HCT116 (cell line): ENCODE results near the gene GAP43. TPM values are rescaled to one million over a fixed set of nuclear protein-coding genes. Genes with fewer than 3 reads are reported as not detected.

Source experiments
- ATAC-seq: fragments of 200-7000 bp; cut with Tn5 transposase; 2 replicates; pipeline ENCODE4 v1.9.1; 2020; ENCODE audit warnings: mild to moderate bottlenecking, moderate library complexity
- BruUV-seq: library from RNA; stranded (reverse); fragments of 400-500 nt; replicated peaks from 2 replicates; lab custom pipeline; 2021; lab: Mats Ljungman, UMichigan
- CTCF ChIA-PET: fragments of 300-600 bp; sonication (Branson Sonifier 250); formaldehyde crosslinking; loops from one replicate; lab custom pipeline; 2021; ENCODE audit warnings: antibody characterized with exemption; lab: Charles Lee
- POLR2A ChIA-PET: fragments of 300-600, 350-600 bp; sonication (Branson Sonifier 250); formaldehyde crosslinking; loops from one replicate; lab custom pipeline; 2021; ENCODE audit warnings: antibody characterized with exemption; lab: Charles Lee
- RAD21 ChIA-PET, 2 experiments: fragments of 300-600 bp; sonication (Branson Sonifier 250); formaldehyde crosslinking; loops; one replicate each; lab custom pipeline; 2023; ENCODE audit warnings: low total read pairs in 2 of 2; ENCODE audit not compliant: uncharacterized antibody in 2 of 2, unreplicated experiment in 2 of 2, low non-redundant PET in 1 of 2; lab: Charles Lee
- DNase-seq: peaks from one replicate; pipeline ENCODE4 v3.0.0-alpha.2; 2010; ENCODE audit warnings: low read depth, low spot score
- H2AFZ ChIP-seq: fragments of 200-600 bp; shearing (Covaris generic), sonication (generic); 2 replicates; pipeline ENCODE4 v1.6.1; 2017; ENCODE audit warnings: low read depth, mixed run types, mixed read lengths, antibody characterized with exemption, low read length; ENCODE audit not compliant: poor library complexity, severe bottlenecking
- H3K27ac ChIP-seq: 2 replicates; pipeline ENCODE4 v1.5.1; 2012; ENCODE audit warnings: low read depth, low read length
- H3K27me3 ChIP-seq: fragments of 200-600 bp; sonication (generic); 2 replicates; pipeline ENCODE4 v1.6.1; 2016; ENCODE audit warnings: mixed run types, low read length, mixed read lengths; ENCODE audit not compliant: insufficient read depth
- H3K36me3 ChIP-seq, 2 experiments: fragments of 200-500 bp in 1 of 2; fragments of 200-600 bp in 1 of 2; sonication (Bioruptor generic) in 1 of 2; sonication (generic) in 1 of 2; 2 replicates each; pipeline versions ENCODE4 v1.5.1 to v1.6.1; 2014 to 2016; ENCODE audit warnings: low read length in 2 of 2, inconsistent platforms in 1 of 2, mixed read lengths in 1 of 2, mixed run types in 1 of 2; ENCODE audit not compliant: insufficient read depth in 2 of 2, control insufficient read depth in 1 of 2
- H3K4me1 ChIP-seq, 2 experiments: fragments of 200-600 bp in 1 of 2; sonication (generic) in 1 of 2; 2 replicates each; pipeline versions ENCODE4 v1.5.1 to v1.6.1; 2012 to 2017; ENCODE audit warnings: low read length in 2 of 2, inconsistent platforms in 1 of 2, mild to moderate bottlenecking in 1 of 2, mixed read lengths in 1 of 2, mixed run types in 1 of 2, moderate library complexity in 1 of 2; ENCODE audit not compliant: insufficient read depth in 2 of 2, control insufficient read depth in 1 of 2
- H3K4me2 ChIP-seq: fragments of 200-600 bp; sonication (generic); 2 replicates; pipeline ENCODE4 v1.6.1; 2017; ENCODE audit warnings: mixed run types, low read length, mixed read lengths
- H3K4me3 ChIP-seq, 2 experiments: fragments of 200-600 bp in 1 of 2; sonication (generic) in 1 of 2; replicated peaks in 1 of 2; 2 replicates each; pipeline ENCODE4 v1.5.1; 2011 to 2016; ENCODE audit warnings: low read length in 2 of 2, control low read depth in 1 of 2, low read depth in 1 of 2, mild to moderate bottlenecking in 1 of 2, mixed read lengths in 1 of 2, mixed run types in 1 of 2
- H3K79me2 ChIP-seq: fragments of 200-600 bp; sonication (generic); 2 replicates; pipeline ENCODE4 v1.6.1; 2017; ENCODE audit warnings: mild to moderate bottlenecking, mixed run types, low read length, moderate library complexity, mixed read lengths; ENCODE audit not compliant: insufficient read depth
- H3K9ac ChIP-seq: fragments of 200-600 bp; sonication (generic); 2 replicates; pipeline ENCODE4 v1.6.1; 2016; ENCODE audit warnings: low read length, mixed read lengths
- H3K9me2 ChIP-seq: fragments of 200-600 bp; sonication (generic), shearing (Covaris generic); 2 replicates; pipeline ENCODE4 v1.6.1; 2017; ENCODE audit warnings: mixed run types, mild to moderate bottlenecking, moderate library complexity; ENCODE audit not compliant: insufficient read depth
- H3K9me3 ChIP-seq, 2 experiments: fragments of 200-500 bp in 1 of 2; fragments of 200-600 bp in 1 of 2; sonication (Bioruptor generic) in 1 of 2; sonication (generic) in 1 of 2; 2 replicates each; pipeline ENCODE4 v1.6.1; 2014 to 2017; ENCODE audit warnings: low read length in 2 of 2, mixed read lengths in 2 of 2, inconsistent platforms in 1 of 2, low read depth in 1 of 2, mild to moderate bottlenecking in 1 of 2, mixed run types in 1 of 2, moderate library complexity in 1 of 2; ENCODE audit not compliant: control insufficient read depth in 1 of 2, insufficient read depth in 1 of 2
- H4K20me1 ChIP-seq: fragments of 200-600 bp; sonication (generic), shearing (Covaris generic); 2 replicates; pipeline ENCODE4 v1.6.1; 2017; ENCODE audit warnings: mixed run types, mild to moderate bottlenecking, moderate library complexity; ENCODE audit not compliant: insufficient read depth
- CBX3 ChIP-seq: IDR thresholded peaks from 2 replicates; pipeline ENCODE4 v1.6.1; 2012; ENCODE audit warnings: low read depth
- CEBPB ChIP-seq: IDR thresholded peaks from 2 replicates; pipeline ENCODE4 v1.6.1; 2012; ENCODE audit warnings: low read depth
- ELF1 ChIP-seq: IDR thresholded peaks from 2 replicates; pipeline ENCODE4 v1.6.1; 2012; ENCODE audit warnings: low read depth, borderline replicate concordance
- POLR2AphosphoS5 ChIP-seq: IDR thresholded peaks from 2 replicates; pipeline ENCODE4 v1.6.1; 2011; ENCODE audit warnings: mild to moderate bottlenecking, low read depth, low read length, moderate library complexity
- RAD21 ChIP-seq: IDR thresholded peaks from 2 replicates; pipeline ENCODE4 v1.6.1; 2012; ENCODE audit warnings: low read depth, mild to moderate bottlenecking
- SIN3A ChIP-seq: IDR thresholded peaks from 2 replicates; pipeline ENCODE4 v1.6.1; 2012; ENCODE audit warnings: low read depth
- SP1 ChIP-seq: IDR thresholded peaks from 2 replicates; pipeline ENCODE4 v1.6.1; 2012; ENCODE audit warnings: low read depth
- SRF ChIP-seq: IDR thresholded peaks from 2 replicates; pipeline ENCODE4 v1.6.1; 2012; ENCODE audit warnings: low read depth
- TCF7L2 ChIP-seq: IDR thresholded peaks from 2 replicates; pipeline ENCODE4 v1.7.0; 2011; ENCODE audit warnings: borderline replicate concordance, inconsistent platforms; ENCODE audit not compliant: insufficient read depth, insufficient read length; ENCODE audit errors: extremely low read depth
- ZFX ChIP-seq: fragments of 450-650 bp; IDR thresholded peaks from 2 replicates; pipeline ENCODE4 v1.6.1; 2017
- ZNF274 ChIP-seq: fragments of 200-500 bp; sonication (Bioruptor generic); IDR thresholded peaks from 2 replicates; pipeline ENCODE4 v1.6.1; 2014; ENCODE audit warnings: mild to moderate bottlenecking, low read depth, low read length, inconsistent platforms
- intact Hi-C: fragments of 100-400 bp; cut with micrococcal nuclease; formaldehyde crosslinking; loops from 2 replicates; pipeline ENCODE4 v1.10.0; 2022
- total RNA-seq: library from RNA; stranded (reverse); gene quantifications from one replicate; pipeline ENCODE4 v1.2.1, GENCODE V29; 2021; ENCODE audit not compliant: unreplicated experiment
- TF ChIP-seq, protein P1 (sequence below): IDR thresholded peaks from 2 replicates; pipeline ENCODE4 v1.6.1; 2012
- TF ChIP-seq, protein P2 (sequence below), 3 experiments: fragments of 200-600 bp in 1 of 3; sonication (generic) in 1 of 3; IDR thresholded peaks in 2 of 3; conservative IDR thresholded peaks in 1 of 3; 2 replicates each; pipeline ENCODE4 v1.5.1; 2012 to 2017; ENCODE audit warnings: low read depth in 2 of 3, low read length in 2 of 3, antibody characterized with exemption in 1 of 3, borderline replicate concordance in 1 of 3, control low read depth in 1 of 3, mild to moderate bottlenecking in 1 of 3, mixed read lengths in 1 of 3, mixed run types in 1 of 3, moderate library complexity in 1 of 3; ENCODE audit not compliant: insufficient read depth in 1 of 3

Gene GAP43
- total RNA-seq, 1 experiment from 2014 or later = not detected

DNA sequence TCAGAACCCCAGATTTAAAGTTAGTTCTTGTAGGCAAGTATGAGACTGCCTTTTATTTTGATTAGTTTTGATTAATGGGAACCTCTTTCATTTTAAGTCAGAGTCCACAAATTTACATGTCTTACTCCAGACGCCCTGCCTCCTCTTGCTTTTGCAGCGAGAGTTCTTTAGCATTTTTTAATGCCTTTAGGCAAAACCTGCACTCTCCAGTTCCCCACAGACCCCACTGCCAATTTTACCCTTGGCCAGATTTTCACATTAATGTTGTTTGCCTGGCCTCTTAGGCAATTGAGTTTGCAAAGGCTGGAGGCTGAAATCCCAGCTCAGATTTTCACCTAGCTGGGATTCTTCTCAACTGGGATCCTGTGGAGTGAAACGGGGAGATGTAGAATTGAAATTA lies 85.8 kb downstream of the GAP43 start:
- Histone ChIP-seq H3K79me2 (no peaks in the 10 kb centered on the region), H3K27me3 (no peaks in the 10 kb centered on the region), H3K4me2 (no peak overlapping the region), H4K20me1 (no peaks in the 10 kb centered on the region), H2AFZ (no peak overlapping the region), H3K4me1 (no peaks in the 10 kb centered on the region), H3K4me3 (no peak overlapping the region), H3K27ac (no peak overlapping the region), H3K9ac (no peak overlapping the region), H3K9me2 (no peaks in the 10 kb centered on the region), H3K36me3 (no peaks in the 10 kb centered on the region), H3K9me3 (no peaks in the 10 kb centered on the region)
- POLR2A ChIA-PET = no interaction called here
- no peak for ATAC-seq
- CTCF ChIA-PET = no interaction called here
- RAD21 ChIA-PET = no interaction called here
- no peak for DNase-seq
- TF ChIP-seq, protein P1, sequence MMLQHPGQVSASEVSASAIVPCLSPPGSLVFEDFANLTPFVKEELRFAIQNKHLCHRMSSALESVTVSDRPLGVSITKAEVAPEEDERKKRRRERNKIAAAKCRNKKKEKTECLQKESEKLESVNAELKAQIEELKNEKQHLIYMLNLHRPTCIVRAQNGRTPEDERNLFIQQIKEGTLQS = no peak
- TF ChIP-seq SIN3A = no peak
- TF ChIP-seq ZFX = no peak
- no peak for TF ChIP-seq SP1
- TF ChIP-seq TCF7L2 = no peak
- no peak for TF ChIP-seq POLR2AphosphoS5
- TF ChIP-seq, protein P2, sequence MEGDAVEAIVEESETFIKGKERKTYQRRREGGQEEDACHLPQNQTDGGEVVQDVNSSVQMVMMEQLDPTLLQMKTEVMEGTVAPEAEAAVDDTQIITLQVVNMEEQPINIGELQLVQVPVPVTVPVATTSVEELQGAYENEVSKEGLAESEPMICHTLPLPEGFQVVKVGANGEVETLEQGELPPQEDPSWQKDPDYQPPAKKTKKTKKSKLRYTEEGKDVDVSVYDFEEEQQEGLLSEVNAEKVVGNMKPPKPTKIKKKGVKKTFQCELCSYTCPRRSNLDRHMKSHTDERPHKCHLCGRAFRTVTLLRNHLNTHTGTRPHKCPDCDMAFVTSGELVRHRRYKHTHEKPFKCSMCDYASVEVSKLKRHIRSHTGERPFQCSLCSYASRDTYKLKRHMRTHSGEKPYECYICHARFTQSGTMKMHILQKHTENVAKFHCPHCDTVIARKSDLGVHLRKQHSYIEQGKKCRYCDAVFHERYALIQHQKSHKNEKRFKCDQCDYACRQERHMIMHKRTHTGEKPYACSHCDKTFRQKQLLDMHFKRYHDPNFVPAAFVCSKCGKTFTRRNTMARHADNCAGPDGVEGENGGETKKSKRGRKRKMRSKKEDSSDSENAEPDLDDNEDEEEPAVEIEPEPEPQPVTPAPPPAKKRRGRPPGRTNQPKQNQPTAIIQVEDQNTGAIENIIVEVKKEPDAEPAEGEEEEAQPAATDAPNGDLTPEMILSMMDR (IDR thresholded peaks at IDR 0.05 in 2 of 3, conservative IDR thresholded peaks at IDR 0.05 in 1 of 3; ENCODE audit: borderline replicate concordance in 1 of 3, insufficient read depth in 1 of 3, low read depth in 2 of 3, low read length in 2 of 3) = no peak
- no peak for TF ChIP-seq RAD21
- no peak for TF ChIP-seq SRF
- no peak for TF ChIP-seq ELF1
- no peak for TF ChIP-seq CEBPB
- no peak for TF ChIP-seq CBX3
- no peak for TF ChIP-seq ZNF274
- no TSS peak for BruUV-seq
- intact Hi-C loops = no loop called here
